ENCODE results near the gene OVOL3. TPM values are rescaled to one million over a fixed set of nuclear protein-coding genes. Genes with fewer than 3 reads are reported as not detected.
A peak's percentile ranks its signal among the peaks of the same experiment; 100 is the strongest.

OVOL3 gene
- total RNA-seq, 2 experiments from 2014 or later = not detected

DNA sequence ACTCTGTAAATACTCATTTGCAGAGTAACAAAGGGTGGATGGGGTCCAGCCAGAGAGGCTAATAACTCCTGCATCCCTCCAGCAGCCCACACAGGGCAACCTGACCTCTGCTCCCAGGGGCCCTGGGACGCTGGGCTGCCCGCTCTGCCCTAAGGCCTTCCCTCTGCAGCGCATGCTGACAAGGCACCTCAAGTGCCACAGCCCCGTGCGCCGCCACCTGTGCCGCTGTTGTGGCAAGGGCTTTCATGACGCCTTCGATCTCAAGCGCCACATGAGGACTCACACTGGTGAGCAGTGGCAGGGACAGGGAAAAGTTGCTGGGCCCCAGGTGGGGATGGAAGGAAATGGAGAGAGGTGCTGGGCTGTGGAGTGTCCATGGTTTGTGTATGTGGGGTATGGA is 1.7 kb downstream of the OVOL3 start:
- DNase-seq = no peak

DNA sequence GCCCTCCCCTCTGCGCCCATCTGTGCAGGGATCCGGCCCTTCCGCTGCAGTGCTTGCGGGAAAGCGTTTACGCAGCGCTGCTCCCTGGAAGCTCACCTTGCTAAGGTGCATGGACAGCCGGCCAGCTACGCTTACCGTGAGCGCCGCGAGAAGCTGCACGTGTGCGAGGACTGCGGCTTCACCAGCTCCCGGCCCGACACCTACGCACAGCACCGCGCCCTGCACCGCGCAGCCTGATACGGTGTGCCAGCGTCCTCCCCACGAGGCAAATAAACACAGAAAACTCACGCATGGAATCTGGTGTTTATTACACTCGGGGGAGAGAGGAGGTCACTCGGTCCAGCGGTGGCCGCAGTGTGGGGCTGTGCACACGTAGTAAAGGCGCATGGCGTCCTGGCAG is 2.5 kb downstream of the OVOL3 start:
- POLR2A ChIA-PET = interaction anchor here (0.9 to 2.0 kb wide), 5 partner anchors 9 to 106 kb away, joined by 3 to 6 read pairs (median 3); no protein-coding TSS in a partner anchor
- Mint-ChIP-seq H3K27me3 (no peaks in the 10 kb centered on the region), H3K9me3 (no peaks in the 10 kb centered on the region), H3K4me1 (ENCODE audit: low read depth) (peaks cover 25% of the 10 kb centered on the region), H3K4me3 (peak overlapping the region; percentile 92), H3K27ac (peak overlapping the region; percentile 89), H3K36me3 (ENCODE audit: low read depth) (peaks cover 26% of the 10 kb centered on the region)
- no peak for DNase-seq
- intact Hi-C loops (cut with micrococcal nuclease) = no loop called here
- CTCF ChIA-PET = interaction anchor here (0.8 to 5.8 kb wide), 2 partner anchors 9 to 14 kb away, joined by 3 to 42 read pairs; no protein-coding TSS in a partner anchor
- no peak for ATAC-seq
- TF ChIP-seq, protein P1, sequence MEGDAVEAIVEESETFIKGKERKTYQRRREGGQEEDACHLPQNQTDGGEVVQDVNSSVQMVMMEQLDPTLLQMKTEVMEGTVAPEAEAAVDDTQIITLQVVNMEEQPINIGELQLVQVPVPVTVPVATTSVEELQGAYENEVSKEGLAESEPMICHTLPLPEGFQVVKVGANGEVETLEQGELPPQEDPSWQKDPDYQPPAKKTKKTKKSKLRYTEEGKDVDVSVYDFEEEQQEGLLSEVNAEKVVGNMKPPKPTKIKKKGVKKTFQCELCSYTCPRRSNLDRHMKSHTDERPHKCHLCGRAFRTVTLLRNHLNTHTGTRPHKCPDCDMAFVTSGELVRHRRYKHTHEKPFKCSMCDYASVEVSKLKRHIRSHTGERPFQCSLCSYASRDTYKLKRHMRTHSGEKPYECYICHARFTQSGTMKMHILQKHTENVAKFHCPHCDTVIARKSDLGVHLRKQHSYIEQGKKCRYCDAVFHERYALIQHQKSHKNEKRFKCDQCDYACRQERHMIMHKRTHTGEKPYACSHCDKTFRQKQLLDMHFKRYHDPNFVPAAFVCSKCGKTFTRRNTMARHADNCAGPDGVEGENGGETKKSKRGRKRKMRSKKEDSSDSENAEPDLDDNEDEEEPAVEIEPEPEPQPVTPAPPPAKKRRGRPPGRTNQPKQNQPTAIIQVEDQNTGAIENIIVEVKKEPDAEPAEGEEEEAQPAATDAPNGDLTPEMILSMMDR (IDR thresholded peaks at IDR 0.05) = no peak

More for the DNA sequence above, 1.7 kb downstream of the OVOL3 start:
- Mint-ChIP-seq H3K36me3 (ENCODE audit: low read depth) (peaks cover 24% of the 10 kb centered on the region), H3K4me3 (peak overlapping the region; percentile 92), H3K9me3 (no peaks in the 10 kb centered on the region), H3K4me1 (ENCODE audit: low read depth) (peaks cover 22% of the 10 kb centered on the region), H3K27me3 (no peaks in the 10 kb centered on the region), H3K27ac (no peak overlapping the region)
- no peak for ATAC-seq
- TF ChIP-seq, protein P1 (IDR thresholded peaks at IDR 0.05) = no peak
- ChIA-PET POLR2A (no interaction called here), CTCF (interaction anchor here (0.8 to 5.8 kb wide), 2 partner anchors 8 to 14 kb away, joined by 3 to 42 read pairs; no protein-coding TSS in a partner anchor)
- intact Hi-C loops (cut with micrococcal nuclease) = no loop called here

DNA sequence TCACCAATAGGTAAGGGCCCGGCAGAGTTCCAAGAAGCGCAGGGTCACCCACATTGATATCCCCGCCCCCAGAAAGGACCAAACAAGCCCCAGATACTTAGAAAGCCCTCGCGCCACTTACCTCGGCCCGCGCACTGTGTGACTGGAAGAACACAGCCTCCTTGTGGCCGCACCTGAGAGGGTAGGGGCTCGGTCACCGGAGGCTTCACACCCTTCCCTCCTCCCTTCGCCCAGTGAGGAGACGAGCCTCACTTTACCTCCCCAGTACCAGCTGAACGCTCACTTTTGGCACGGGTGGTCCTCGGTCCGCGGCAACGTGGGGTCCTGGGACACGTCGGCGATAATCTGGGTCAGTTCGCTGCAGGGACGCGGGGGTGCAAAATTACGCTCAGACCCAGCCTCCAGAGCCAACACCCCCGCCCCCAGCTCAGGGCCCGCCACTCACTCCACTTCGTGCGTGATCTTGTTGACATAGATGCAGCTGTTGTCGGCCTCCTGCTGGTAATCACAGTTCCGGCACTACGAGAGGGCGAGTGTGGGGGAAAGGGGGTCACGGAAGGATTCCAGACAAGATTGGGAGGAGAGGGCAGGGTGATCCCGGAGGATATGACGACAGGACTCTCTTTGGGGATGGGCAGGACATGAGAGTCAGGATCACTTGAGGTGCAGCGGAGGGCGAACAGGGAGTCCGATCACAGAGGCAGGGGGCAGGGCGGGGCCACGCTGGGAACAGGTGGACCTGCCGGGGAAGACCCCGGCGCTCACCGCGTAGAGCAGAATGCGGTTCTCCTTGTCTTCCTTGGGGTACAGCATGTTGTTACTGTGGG is 3.2 kb downstream of the OVOL3 start:
- intact Hi-C loops (cut with micrococcal nuclease) = no loop called here
- Mint-ChIP-seq H3K27ac (peak overlapping the region; percentile 89), H3K36me3 (ENCODE audit: low read depth) (peaks cover 28% of the 10 kb centered on the region), H3K4me1 (ENCODE audit: low read depth) (peaks cover 25% of the 10 kb centered on the region), H3K4me3 (peak overlapping the region; percentile 92), H3K27me3 (no peaks in the 10 kb centered on the region), H3K9me3 (no peaks in the 10 kb centered on the region)
- ATAC-seq = no peak
- POLR2A ChIA-PET = interaction anchor here (0.7 to 2.1 kb wide), 8 partner anchors 10 to 1637 kb away, joined by 3 to 6 read pairs (median 3); partner anchors contain the start of genes THAP8, ZNF146 and ZNF565
- TF ChIP-seq, protein P1 (IDR thresholded peaks at IDR 0.05) = no peak
- peak; percentile 43 for DNase-seq
- CTCF ChIA-PET = interaction anchor here (5.8 kb wide), 1 partner anchor 13 kb away, joined by 42 read pairs; no protein-coding TSS in a partner anchor

DNA sequence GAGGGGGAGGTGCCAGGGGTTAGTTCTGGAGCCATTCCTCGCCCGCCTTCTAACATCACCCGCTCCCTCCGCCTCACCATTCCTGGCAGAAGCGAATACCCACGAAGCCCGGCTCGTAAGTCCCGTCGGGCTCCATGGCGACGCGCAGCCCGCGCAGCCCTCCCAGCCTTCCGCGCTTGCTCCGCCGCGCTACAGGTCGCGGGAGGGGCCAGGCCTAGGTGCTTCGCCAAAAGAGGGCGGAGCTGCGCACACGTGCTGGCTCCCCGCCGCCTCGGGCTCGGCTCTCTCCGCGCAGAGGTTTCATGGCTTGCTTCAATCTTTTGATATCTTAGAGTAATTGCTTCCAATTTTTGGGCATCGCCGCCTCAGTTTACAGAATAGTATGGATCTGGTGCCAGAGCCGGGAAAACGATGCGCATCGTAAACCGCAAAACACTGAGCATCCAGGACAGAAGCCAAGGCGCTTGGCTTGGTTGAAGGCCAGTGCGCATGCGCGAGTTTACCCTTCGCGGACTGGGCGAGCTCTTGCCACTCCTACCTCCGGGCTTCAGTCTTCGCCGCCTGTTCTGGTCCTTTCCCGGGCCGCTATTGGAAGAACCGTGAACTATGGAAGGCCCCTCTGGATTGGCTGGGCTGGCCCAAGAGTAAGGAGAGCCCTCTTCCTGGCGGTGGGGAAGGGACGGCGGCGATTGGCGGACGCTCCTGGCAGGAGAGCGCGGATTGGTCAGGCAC is 3.9 kb downstream of the OVOL3 start, which contains the start of gene POLR2I:
POLR2I (minus strand) TSS at position 155 of the 732 bp plus-strand sequence; CDS start at position 136, 19 bp downstream.
- ATAC-seq (peak; percentile 93), DNase-seq (peak; percentile 99)
- H3K9me3 Mint-ChIP-seq = no peaks in the 10 kb centered on the region
- ChIA-PET CTCF (interaction anchor here (0.8 to 5.8 kb wide), 4 partner anchors 12 to 61 kb away, joined by 3 to 42 read pairs (median 4); partner anchors contain the start of gene THAP8), POLR2A (interaction anchor here (0.6 to 2.1 kb wide), 9 partner anchors 8 to 1637 kb away, joined by 3 to 6 read pairs (median 3); partner anchors contain the start of genes IGFLR1, THAP8, ZNF146 and ZNF565)
- peak within 1 kb of the TSS; percentile 89 for H3K27ac Mint-ChIP-seq
- H3K4me3 Mint-ChIP-seq = peak within 1 kb of the TSS; percentile 92
- H3K27me3 Mint-ChIP-seq = no peaks in the 10 kb centered on the region
- intact Hi-C loops (cut with micrococcal nuclease) = loop anchor here (5.0 kb wide), 1 partner anchor 63 kb away; the partner anchor contains the start of genes THAP8 and WDR62
- TF ChIP-seq, protein P1 (IDR thresholded peaks at IDR 0.05) = no peak
- peaks cover 29% of the 10 kb centered on the region for H3K36me3 Mint-ChIP-seq (ENCODE audit: low read depth)
- H3K4me1 Mint-ChIP-seq (ENCODE audit: low read depth) = peaks cover 26% of the 10 kb centered on the region

All from activated CD8-positive, alpha-beta T cell treated with anti-CD3 and anti-CD28 coated beads for 36 hours (primary cell).